Mucosa of stomach (tissue), 1 donor: ENCODE data around the gene SLC9A8.
"Not testable (repeated sequence)": the region's sequence is repeated elsewhere in the genome, so short reads cannot be mapped to it uniquely, and the experiment has no call there.

Experiments
- H3K27me3 ChIP-seq: one replicate; pipeline ENCODE4 v1.7.0; 2013; ENCODE audit warnings: mild to moderate bottlenecking, low read length; ENCODE audit not compliant: control insufficient read depth, insufficient read depth
- H3K36me3 ChIP-seq: one replicate; pipeline ENCODE4 v1.7.0; 2013; ENCODE audit warnings: low read length; ENCODE audit not compliant: control insufficient read depth, insufficient read depth
- H3K4me1 ChIP-seq: one replicate; pipeline ENCODE4 v1.7.0; 2013; ENCODE audit warnings: mild to moderate bottlenecking, low read length; ENCODE audit not compliant: control insufficient read depth, insufficient read depth
- H3K4me3 ChIP-seq: one replicate; pipeline ENCODE4 v1.7.0; 2013; ENCODE audit warnings: low read length
- H3K9ac ChIP-seq: one replicate; pipeline ENCODE4 v1.7.0; 2013; ENCODE audit warnings: mild to moderate bottlenecking, low read length, moderate library complexity
- H3K9me3 ChIP-seq: one replicate; pipeline ENCODE4 v1.7.0; 2013; ENCODE audit warnings: mild to moderate bottlenecking, low read length, moderate library complexity; ENCODE audit not compliant: control insufficient read depth
- donor health status: Pancreatic carcinoma.

The SLC9A8 gene

DNA sequence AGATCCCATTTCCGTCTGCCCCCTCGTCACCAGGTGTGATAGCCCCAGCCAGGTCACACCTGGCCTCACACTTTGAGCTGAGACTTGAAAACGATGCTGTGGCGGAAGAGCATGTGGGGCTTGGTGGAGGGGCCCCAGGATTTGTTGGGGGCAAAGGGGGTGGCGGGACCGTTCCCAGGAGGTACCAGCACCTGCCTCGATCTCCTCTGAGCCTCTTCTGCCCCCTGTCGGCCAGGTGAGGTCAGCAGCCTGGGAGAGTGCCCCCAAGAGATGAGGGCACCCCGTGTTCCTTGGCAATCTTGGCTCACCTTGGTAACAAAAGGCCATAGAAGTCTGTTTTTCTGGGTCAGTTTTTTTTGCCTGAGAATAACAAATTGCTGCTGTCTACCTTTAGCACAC lies 77.3 kb downstream of the SLC9A8 start:
- Histone ChIP-seq H3K4me1 (peaks cover 43% of the 10 kb centered on the region), H3K27me3 (no peaks in the 10 kb centered on the region), H3K9me3 (no peaks in the 10 kb centered on the region), H3K36me3 (peaks cover 4% of the 10 kb centered on the region), H3K4me3 (no peak overlapping the region), H3K9ac (no peak overlapping the region)

DNA sequence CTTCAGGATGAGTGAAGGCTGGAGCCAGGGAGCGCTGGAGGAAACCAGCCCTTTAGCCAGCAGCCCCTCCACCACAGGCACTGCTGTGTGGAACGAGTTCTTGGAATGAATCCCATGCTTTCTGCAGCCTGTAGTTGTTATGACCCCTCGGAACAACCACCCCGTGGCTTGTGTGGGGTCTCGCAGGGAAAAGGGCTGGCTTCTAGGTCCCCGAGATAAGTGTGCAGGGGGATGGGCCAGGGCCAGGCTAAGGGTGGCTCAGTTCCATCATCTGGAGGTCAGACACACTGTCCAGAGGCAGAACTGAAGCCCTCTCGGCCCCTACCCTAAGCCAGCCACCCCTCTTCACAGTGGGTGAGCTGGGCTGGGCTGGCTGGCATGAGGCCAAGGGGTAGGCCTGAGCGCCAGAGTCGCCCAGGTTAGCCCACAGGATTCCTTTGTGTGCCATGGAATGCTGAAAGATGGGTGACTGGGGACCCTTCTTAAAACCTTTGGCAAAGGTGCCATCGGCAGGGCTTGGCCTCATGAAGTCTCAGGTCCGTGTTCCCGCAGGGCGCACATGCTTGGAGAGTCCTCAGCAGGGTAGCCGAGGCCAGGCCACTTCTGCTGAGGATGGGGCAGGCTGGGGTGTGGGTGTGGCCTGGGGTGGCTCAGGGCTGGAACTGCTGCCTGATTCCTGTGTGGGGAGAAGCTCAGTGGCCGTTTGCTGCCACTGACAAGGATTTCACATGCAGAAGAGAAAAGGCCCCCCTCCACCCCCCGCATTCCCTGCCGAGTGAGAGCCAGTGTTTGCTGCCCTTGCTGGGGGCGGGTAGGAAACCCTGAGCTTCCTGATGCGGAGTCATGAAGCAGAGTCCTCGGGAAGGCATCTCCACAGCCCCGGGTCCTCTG lies 78.1 kb downstream of the SLC9A8 start:
- H3K9ac ChIP-seq = no peak overlapping the region
- H3K9me3 ChIP-seq = no peaks in the 10 kb centered on the region
- no peaks in the 10 kb centered on the region for H3K27me3 ChIP-seq
- H3K36me3 ChIP-seq = no peaks in the 10 kb centered on the region
- H3K4me1 ChIP-seq = peaks cover 43% of the 10 kb centered on the region
- H3K4me3 ChIP-seq = no peak overlapping the region

DNA sequence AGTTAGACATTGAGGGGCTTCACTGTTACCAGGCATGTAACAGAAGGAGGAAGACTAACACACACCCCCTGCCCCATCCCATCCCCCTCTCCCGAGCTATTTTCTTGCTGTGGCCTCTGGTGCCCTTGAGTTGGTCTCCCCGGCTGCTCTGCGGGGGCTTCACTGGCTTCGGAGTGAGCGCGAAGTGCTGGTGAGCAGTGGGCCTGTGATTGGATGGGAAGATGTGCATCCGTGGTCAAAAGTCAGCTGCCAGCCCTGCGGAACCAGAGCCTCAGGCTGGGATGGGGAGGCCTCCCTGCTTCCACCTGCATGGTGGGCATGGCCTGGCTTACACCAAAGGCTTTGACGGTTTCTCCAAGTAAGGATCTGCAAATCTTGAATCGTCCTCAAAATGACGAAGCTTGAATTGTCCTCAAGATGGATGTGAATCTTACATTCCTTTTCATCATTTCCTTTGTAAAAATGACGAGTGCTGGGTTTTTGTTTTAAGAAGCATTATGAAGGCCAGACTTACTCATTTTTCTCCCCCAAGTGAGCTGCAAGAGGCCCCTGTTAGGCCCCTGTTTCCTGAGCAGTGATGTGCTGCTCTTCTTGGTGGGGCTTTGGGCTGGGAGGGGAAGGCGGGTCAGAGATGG lies 79.0 kb downstream of the SLC9A8 start:
- H3K4me3 ChIP-seq = no peak overlapping the region
- H3K4me1 ChIP-seq = peaks cover 43% of the 10 kb centered on the region
- no peaks in the 10 kb centered on the region for H3K36me3 ChIP-seq
- no peak overlapping the region for H3K9ac ChIP-seq
- H3K9me3 ChIP-seq = no peaks in the 10 kb centered on the region
- H3K27me3 ChIP-seq = no peaks in the 10 kb centered on the region

DNA sequence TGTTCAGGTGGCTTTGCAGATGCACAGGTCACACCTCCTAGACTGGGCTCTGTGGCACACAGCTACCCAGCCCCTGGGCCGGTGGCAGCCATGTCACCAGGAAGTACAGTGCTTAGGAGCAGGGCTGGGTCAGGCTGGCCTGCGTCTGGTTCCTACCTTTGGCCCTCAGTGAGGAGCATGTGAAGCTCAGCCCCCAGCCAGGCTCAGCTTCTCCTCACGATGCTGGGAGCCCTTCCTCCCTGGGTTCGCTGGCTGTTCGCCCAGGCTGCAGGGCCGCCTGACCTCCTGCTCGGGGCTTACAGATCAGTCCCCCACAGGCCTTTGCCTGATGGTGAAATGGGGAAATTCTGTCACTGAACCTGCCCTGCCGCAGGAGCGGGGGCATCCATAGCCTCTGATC lies 79.6 kb downstream of the SLC9A8 start:
- Histone ChIP-seq H3K9ac (no peak overlapping the region), H3K9me3 (no peaks in the 10 kb centered on the region), H3K4me3 (no peak overlapping the region), H3K27me3 (no peaks in the 10 kb centered on the region), H3K36me3 (no peaks in the 10 kb centered on the region), H3K4me1 (peaks cover 43% of the 10 kb centered on the region)

DNA sequence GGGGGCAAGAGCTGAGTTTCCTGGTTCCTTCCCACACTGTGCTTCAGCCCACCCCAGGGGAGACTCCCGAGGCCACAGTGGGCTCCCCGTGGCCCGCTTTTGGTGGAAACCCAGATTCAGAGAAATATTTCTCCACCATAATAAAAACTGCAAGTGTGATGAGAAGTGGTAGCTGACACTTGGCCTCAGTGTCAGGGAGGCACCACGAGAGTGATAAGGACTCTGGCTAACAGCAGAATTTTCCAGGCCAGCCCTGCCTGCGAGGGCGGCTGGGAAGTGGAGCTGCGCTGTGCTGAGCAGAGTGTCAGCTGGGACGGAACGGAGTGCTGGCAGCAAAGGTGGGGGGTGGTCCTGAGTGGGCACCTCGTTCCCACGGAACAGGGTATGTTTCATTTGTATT lies 80.2 kb downstream of the SLC9A8 start:
- Histone ChIP-seq H3K9ac (no peak overlapping the region), H3K9me3 (no peaks in the 10 kb centered on the region), H3K4me3 (no peak overlapping the region), H3K36me3 (no peaks in the 10 kb centered on the region), H3K4me1 (peaks cover 43% of the 10 kb centered on the region), H3K27me3 (no peaks in the 10 kb centered on the region)

DNA sequence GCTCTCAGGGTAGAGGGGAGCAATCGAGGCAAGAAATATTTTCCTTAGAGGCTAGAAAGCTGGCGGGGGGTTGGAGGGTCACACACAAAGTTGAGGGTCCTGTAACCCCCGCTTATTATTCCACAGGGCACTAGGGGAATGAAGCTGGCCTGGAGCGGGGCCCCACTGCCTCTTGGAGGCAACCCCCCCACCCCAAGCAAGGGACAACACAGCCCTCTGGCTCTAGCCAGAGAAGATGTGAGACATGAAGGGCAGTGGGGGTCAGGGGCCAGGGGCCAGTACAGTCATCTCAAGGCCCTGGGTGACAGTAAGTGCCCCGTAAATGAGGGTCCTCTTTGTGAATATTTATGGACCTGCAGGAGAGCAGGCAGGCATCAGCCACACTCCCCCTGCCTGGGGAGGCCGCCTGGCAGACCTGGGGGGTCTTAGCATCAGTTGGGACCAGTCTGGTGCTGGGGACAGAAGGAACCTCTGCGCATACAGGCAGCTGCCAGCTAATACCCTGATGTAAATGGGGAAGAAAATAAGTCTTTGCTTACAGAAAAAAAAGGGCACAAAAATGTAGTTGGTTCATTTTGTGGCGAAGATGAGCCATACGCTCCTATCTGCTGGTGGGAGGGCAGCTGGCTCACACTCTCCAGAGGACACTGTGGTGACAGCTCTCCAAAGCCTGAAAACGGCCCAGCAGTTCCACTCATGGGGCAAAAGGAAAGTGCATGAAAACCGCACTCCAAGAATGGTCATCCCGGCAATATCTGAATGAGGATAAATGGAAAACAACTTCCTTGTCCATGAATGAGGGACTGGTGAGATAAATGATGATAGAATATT lies 80.8 kb downstream of the SLC9A8 start:
- H3K27me3 ChIP-seq = no peaks in the 10 kb centered on the region
- H3K4me3 ChIP-seq = no peak overlapping the region
- no peaks in the 10 kb centered on the region for H3K9me3 ChIP-seq
- peaks cover 40% of the 10 kb centered on the region for H3K4me1 ChIP-seq
- no peak overlapping the region for H3K9ac ChIP-seq
- H3K36me3 ChIP-seq = no peaks in the 10 kb centered on the region

DNA sequence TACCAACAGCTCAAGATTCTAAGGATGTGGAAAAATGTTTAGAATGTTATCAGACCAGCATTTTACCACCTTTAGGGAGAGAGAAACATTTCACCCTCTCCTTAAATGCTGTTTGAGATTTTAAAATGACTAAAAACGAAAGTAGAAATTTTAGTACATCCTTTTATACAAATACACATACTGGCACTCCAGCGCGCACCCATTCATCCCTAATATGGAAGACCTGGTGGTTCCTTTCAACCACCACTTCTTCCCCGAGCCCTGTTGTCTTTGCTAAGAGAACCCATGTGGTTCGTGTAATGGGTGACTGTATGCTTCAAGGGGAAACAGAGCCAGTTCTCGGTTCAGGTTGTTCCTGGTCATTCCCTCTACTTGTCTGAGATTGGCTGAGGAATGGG lies 81.4 kb downstream of the SLC9A8 start:
- Histone ChIP-seq H3K4me3 (no peak overlapping the region), H3K36me3 (no peaks in the 10 kb centered on the region), H3K27me3 (no peaks in the 10 kb centered on the region), H3K9ac (no peak overlapping the region), H3K9me3 (no peaks in the 10 kb centered on the region), H3K4me1 (peaks cover 34% of the 10 kb centered on the region)

DNA sequence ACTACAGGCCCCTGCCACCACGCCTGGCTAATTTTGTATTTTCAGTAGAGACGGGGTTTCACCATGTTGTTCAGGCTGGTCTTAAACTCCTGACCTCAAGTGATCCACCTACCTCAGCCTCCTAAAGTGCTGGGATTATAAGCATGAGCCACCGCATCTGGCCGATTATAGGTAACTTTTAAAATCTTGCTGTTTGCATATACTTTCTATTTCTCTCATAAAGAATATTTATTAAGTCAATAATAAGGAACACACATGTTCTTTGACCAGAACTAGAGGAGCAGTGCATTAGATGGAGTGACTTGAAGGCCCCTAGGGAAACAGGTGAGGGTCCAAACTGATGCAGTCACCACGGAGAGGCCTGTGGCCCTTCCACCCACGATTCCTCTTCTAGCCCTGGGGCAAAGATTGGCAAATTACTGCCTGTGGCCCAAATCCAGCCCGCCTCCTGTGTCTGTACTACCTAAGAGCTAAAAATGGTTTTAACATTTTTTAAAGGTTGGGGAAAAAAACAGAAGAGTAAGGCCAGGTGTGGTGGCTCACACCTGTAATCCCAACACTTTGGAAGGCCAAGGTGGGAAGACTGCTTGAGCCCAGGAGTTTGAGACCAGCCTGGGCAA lies 83.0 kb downstream of the SLC9A8 start:
- not testable (repeated sequence) for H3K9ac ChIP-seq, H3K9me3 ChIP-seq, H3K4me3 ChIP-seq, H3K36me3 ChIP-seq, H3K27me3 ChIP-seq
- H3K4me1 ChIP-seq = peaks cover 25% of the 10 kb centered on the region

DNA sequence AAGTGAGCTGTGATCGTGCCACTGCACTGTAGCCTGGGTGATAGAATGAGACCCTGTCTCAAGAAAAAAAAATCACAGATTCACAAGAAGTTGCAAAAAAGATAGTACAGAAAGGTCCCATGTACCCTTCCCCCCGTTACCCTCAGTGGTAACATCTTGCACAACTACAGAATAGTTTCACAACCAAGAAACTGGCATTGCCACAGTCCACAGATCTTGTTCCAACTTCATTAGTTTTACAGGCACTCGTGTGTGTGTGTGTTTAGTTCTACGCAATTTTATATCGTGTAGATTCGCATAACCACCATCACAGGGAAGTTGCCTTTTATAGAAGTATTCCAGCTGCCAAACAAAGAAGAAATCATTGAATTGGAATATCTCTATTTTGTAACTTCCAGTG lies 83.6 kb downstream of the SLC9A8 start:
- H3K4me1 ChIP-seq = peaks cover 19% of the 10 kb centered on the region
- no peaks in the 10 kb centered on the region for H3K9me3 ChIP-seq
- H3K27me3 ChIP-seq = no peaks in the 10 kb centered on the region
- H3K9ac ChIP-seq = no peak overlapping the region
- no peaks in the 10 kb centered on the region for H3K36me3 ChIP-seq
- no peak overlapping the region for H3K4me3 ChIP-seq

DNA sequence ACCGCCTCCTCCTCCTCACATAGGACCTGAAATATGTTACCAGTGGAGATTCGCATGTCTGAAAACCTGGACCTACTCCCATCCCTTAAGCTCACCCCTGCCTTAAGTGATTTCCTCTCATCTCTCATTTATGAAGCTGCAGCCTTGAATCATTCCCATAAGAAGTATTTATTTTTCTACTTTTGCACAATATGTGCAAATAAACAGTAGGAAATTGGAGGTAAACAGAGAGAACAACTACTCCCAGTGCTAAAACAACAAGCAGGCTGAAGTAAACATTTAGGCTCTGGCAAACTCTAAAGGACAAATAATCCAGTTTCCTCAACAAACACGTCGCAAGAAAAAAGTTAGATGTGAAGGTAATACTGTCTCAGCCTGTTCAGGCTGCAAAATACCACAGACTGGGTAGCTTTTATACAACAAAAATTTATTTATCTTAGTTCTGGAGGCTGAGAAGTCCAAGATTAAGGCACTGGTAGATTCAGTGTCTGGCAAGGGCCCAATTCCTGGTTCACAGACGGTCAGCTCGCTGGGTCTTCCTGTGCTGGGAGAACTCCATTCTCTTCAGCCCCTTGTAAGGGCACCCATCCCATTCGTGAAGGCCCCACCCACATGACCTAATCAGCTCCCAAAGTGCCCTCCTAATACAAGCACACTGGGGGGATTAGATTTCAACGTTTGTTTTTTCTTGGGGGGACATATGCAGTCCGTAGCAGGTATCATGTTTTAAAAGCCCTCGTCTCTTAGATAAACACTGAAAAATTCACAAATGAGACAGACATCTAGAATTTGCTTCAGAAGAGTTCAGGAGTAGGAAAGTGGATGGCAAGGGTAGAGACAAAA lies 87.1 kb downstream of the SLC9A8 start:
- H3K9me3 ChIP-seq = no peaks in the 10 kb centered on the region
- no peak overlapping the region for H3K9ac ChIP-seq
- peaks cover 7% of the 10 kb centered on the region for H3K4me1 ChIP-seq
- no peak overlapping the region for H3K4me3 ChIP-seq
- H3K27me3 ChIP-seq = no peaks in the 10 kb centered on the region
- peaks cover 6% of the 10 kb centered on the region for H3K36me3 ChIP-seq

DNA sequence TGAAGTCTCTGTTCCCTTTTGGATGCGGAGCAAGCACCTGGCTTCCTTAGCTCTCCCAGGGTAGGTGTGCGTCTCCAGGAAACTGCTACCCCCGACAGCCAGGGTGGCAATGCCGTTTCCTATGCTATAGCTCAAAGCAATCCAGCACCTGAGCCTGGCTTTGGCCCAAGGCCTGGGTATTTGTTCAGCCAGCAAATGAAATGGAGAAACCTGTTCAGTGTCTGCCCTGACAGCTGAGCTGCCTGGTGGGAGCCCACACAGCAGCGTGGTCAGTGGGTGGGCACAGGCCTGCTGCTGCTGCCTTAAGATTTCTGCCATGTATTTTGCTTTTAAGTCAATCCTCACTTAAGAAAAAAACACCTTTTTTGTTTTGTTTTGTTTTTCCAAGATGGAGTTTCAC lies 89.0 kb downstream of the SLC9A8 start:
- H3K9me3 ChIP-seq = no peaks in the 10 kb centered on the region
- H3K27me3 ChIP-seq = no peaks in the 10 kb centered on the region
- H3K9ac ChIP-seq = no peak overlapping the region
- H3K4me3 ChIP-seq = no peak overlapping the region
- H3K4me1 ChIP-seq = peaks cover 7% of the 10 kb centered on the region
- H3K36me3 ChIP-seq = peaks cover 6% of the 10 kb centered on the region
